Measurements from ENCODE around the gene ZNF777.
A peak's percentile ranks its signal among the peaks of the same experiment; 100 is the strongest.

ZNF777 gene

GRCh38 chr7:149467321-149467859 lies 6.5 kb upstream of the ZNF777 start:
- 0 out of 2 replicates have a peak, but pooled peaks cover 3% of the 10 kb centered on the region for H3K4me1 ChIP-seq
- H3K4me3 ChIP-seq: no peak overlapping the region
- TF ChIP-seq Cebpa-rat (IDR thresholded peaks at IDR 0.05): no peak
- H3K9ac ChIP-seq: no peak overlapping the region
- H4K20me1 ChIP-seq: no peaks in the 10 kb centered on the region
- H3K36me3 ChIP-seq: peaks cover 25% of the 10 kb centered on the region
- peaks cover 17% of the 10 kb centered on the region for H3K9me3 ChIP-seq
- H3K27me3 ChIP-seq: no peaks in the 10 kb centered on the region
- H3K27ac ChIP-seq: no peak overlapping the region
- H3K4me2 ChIP-seq: no peak overlapping the region

- H4K20me1 ChIP-seq: no peaks in the 10 kb centered on the region
- no peaks in the 10 kb centered on the region for H3K27me3 ChIP-seq
- TF ChIP-seq Cebpa-rat (IDR thresholded peaks at IDR 0.05): no peak
- H3K9ac ChIP-seq: no peak overlapping the region
- H3K9me3 ChIP-seq: peaks cover 17% of the 10 kb centered on the region
- H3K4me3 ChIP-seq: no peak overlapping the region
- no peak overlapping the region for H3K27ac ChIP-seq
- no peak overlapping the region for H3K4me2 ChIP-seq
- peaks cover 6% of the 10 kb centered on the region; the same call in 1 of the 2 replicates for H3K4me1 ChIP-seq
- peaks cover 15% of the 10 kb centered on the region for H3K36me3 ChIP-seq
Measured at GRCh38 chr7:149466364-149466763, 5.5 kb upstream of the ZNF777 start.

GRCh38 chr7:149463500-149464161 lies 2.8 kb upstream of the ZNF777 start:
- H3K9me3 ChIP-seq: peaks cover 17% of the 10 kb centered on the region
- peaks cover 18% of the 10 kb centered on the region for H3K4me1 ChIP-seq
- no peak for TF ChIP-seq Cebpa-rat (IDR thresholded peaks at IDR 0.05)
- no peak overlapping the region for H3K4me2 ChIP-seq
- H3K36me3 ChIP-seq: no peaks in the 10 kb centered on the region
- H4K20me1 ChIP-seq: peaks cover 12% of the 10 kb centered on the region
- no peaks in the 10 kb centered on the region for H3K27me3 ChIP-seq
- no peak overlapping the region for H3K27ac ChIP-seq
- H3K4me3 ChIP-seq: no peak overlapping the region
- H3K9ac ChIP-seq: no peak overlapping the region

GRCh38 chr7:149462101-149462520 lies 1.2 kb upstream of the ZNF777 start:
- no peak overlapping the region for H3K4me2 ChIP-seq
- no peak for TF ChIP-seq Cebpa-rat (IDR thresholded peaks at IDR 0.05)

GRCh38 chr7:149459540-149460452 lies 1.1 kb downstream of the ZNF777 start:
- TF ChIP-seq Cebpa-rat (IDR thresholded peaks at IDR 0.05): no peak
- Histone ChIP-seq H3K9ac (peak overlapping the region; percentile 85), H3K4me2 (peak overlapping the region; percentile 95), H3K9me3 (no peaks in the 10 kb centered on the region), H3K4me1 (peaks cover 28% of the 10 kb centered on the region), H3K4me3 (peak overlapping the region; percentile 93), H3K27ac (peak overlapping the region; percentile 83), H3K36me3 (peaks cover 29% of the 10 kb centered on the region), H3K27me3 (no peaks in the 10 kb centered on the region), H4K20me1 (peaks cover 43% of the 10 kb centered on the region)

More at GRCh38 chr7:149462101-149462520, 1.2 kb upstream of the ZNF777 start:
- Histone ChIP-seq H3K9ac (no peak overlapping the region), H3K36me3 (peaks cover 6% of the 10 kb centered on the region), H3K9me3 (peaks cover 13% of the 10 kb centered on the region), H3K27me3 (no peaks in the 10 kb centered on the region), H3K4me1 (peaks cover 28% of the 10 kb centered on the region), H3K27ac (no peak overlapping the region), H4K20me1 (peaks cover 27% of the 10 kb centered on the region), H3K4me3 (no peak overlapping the region)

- H3K4me2 ChIP-seq: peak overlapping the region; percentile 95
- H3K27ac ChIP-seq: peak overlapping the region; percentile 83; the same call in 1 of the 2 replicates
- peak overlapping the region; percentile 85 for H3K9ac ChIP-seq
- TF ChIP-seq Cebpa-rat (IDR thresholded peaks at IDR 0.05): no peak
- H4K20me1 ChIP-seq: peaks cover 49% of the 10 kb centered on the region
- H3K27me3 ChIP-seq: no peaks in the 10 kb centered on the region
- H3K36me3 ChIP-seq: peaks cover 35% of the 10 kb centered on the region
- H3K4me3 ChIP-seq: peak overlapping the region; percentile 93
- H3K9me3 ChIP-seq: no peaks in the 10 kb centered on the region
- H3K4me1 ChIP-seq: peaks cover 28% of the 10 kb centered on the region
Measured at GRCh38 chr7:149459201-149459539, 1.7 kb downstream of the ZNF777 start.

GRCh38 chr7:149458235-149458634 lies 2.6 kb downstream of the ZNF777 start:
- peak overlapping the region; percentile 95 for H3K4me2 ChIP-seq

GRCh38 chr7:149457766-149458165 lies 3.1 kb downstream of the ZNF777 start:
- Histone ChIP-seq H4K20me1 (peaks cover 60% of the 10 kb centered on the region), H3K4me1 (peaks cover 28% of the 10 kb centered on the region), H3K27me3 (no peaks in the 10 kb centered on the region), H3K9me3 (no peaks in the 10 kb centered on the region), H3K27ac (no peak overlapping the region), H3K9ac (no peak overlapping the region), H3K4me2 (peak overlapping the region; percentile 95; the same call in 1 of the 2 replicates), H3K4me3 (no peak overlapping the region), H3K36me3 (peaks cover 47% of the 10 kb centered on the region)
- no peak for TF ChIP-seq Cebpa-rat (IDR thresholded peaks at IDR 0.05)

More at GRCh38 chr7:149458235-149458634, 2.6 kb downstream of the ZNF777 start:
- no peaks in the 10 kb centered on the region for H3K27me3 ChIP-seq
- peaks cover 43% of the 10 kb centered on the region for H3K36me3 ChIP-seq
- no peak for TF ChIP-seq Cebpa-rat (IDR thresholded peaks at IDR 0.05)
- H3K4me1 ChIP-seq: peaks cover 28% of the 10 kb centered on the region
- H4K20me1 ChIP-seq: peaks cover 57% of the 10 kb centered on the region
- no peak overlapping the region for H3K27ac ChIP-seq
- H3K9ac ChIP-seq: peak overlapping the region; percentile 85; the same call in 1 of the 2 replicates
- H3K4me3 ChIP-seq: no peak overlapping the region
- H3K9me3 ChIP-seq: no peaks in the 10 kb centered on the region

GRCh38 chr7:149456506-149457421 lies 4.1 kb downstream of the ZNF777 start:
- Histone ChIP-seq H4K20me1 (peaks cover 63% of the 10 kb centered on the region), H3K27ac (no peak overlapping the region), H3K27me3 (no peaks in the 10 kb centered on the region), H3K36me3 (peaks cover 54% of the 10 kb centered on the region), H3K4me2 (no peak overlapping the region), H3K9me3 (no peaks in the 10 kb centered on the region), H3K9ac (no peak overlapping the region), H3K4me3 (no peak overlapping the region), H3K4me1 (peaks cover 27% of the 10 kb centered on the region)
- no peak for TF ChIP-seq Cebpa-rat (IDR thresholded peaks at IDR 0.05)
